GM19397 (cell line): ENCODE data around the gene FAIM2.

Source experiments
- ATAC-seq: cut with Tn5 transposase; IDR thresholded peaks from one replicate; pipeline ENCODE4 v1.9.1; 2021; ENCODE audit warnings: mild to moderate bottlenecking, moderate library complexity; ENCODE audit not compliant: unreplicated experiment

Gene FAIM2

DNA sequence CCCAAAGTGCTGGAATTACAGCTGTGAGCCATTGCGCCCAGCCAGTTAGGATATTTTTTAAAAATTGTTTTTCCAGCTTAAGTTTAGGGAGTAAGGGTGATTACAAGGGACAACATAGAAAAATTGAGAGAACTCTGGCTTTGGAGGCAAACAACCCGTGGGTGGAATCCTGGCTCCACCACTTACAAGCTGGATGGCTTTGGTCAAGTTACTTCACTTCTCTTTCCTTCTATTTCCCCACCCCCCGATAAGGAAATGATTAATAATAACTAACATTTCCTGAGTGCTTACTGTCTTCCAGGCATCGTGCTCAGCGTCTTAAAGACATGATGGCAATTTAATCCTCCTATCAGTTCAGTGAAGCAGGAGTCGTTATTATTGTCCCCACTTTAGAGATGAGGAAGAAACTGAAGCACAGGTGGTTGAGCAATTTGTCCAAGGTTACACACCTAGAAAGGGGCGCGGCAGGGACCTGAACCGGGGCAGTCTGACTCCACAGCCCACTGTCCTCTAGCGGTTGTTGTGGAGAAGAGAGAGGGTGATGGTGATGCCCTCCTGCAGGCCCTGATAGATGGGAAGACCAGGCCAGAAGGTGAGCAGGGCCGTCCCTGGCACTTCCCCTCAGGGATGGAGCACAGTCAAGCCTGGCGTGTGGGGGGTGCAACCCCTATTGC lies 16.7 kb upstream of the FAIM2 start:
- no peak for ATAC-seq

GRCh38 chr12:49917788-49918173 lies 14.1 kb upstream of the FAIM2 start:
- ATAC-seq: no peak

- no peak for ATAC-seq
These were observed 13.6 kb upstream of the FAIM2 start for GRCh38 chr12:49917166-49917787.

DNA sequence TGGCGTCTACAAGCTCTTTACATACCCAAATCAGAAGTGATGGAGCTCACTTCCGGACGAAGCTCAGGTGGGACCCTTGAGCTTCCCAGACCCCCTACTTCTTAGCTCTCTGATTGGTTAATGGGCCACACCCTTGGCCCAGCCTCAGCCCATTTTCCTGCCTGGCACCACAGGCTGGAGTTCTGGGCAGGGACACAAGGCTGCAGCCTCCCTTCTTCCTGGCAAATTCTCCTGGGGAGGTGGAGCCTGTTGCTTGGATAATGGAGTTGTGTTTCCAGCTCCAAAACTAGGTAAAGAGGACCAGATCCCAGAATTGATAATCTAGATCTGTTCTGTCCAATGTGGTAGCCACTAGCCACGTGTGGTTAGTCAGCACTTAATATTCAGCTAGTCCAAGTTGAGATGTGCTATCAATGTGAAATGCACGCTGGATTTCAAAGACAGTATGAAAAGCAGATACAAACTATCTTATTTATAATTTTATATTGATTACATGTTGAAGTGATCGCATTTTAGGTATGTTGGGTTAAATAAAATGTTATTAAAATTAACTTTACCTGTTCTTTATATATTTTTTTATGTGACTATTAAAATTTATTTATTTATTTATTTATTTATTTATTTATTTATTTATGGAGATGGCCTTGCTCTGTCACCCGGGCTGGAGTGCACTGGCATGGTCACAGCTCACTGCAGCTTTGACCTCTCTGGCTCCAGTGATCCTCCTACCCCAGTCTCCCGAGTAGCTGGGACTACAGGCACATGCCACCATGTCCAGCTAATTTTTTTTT lies 12.6 kb upstream of the FAIM2 start:
- no peak for ATAC-seq

- ATAC-seq: no peak
These were observed 8.9 kb upstream of the FAIM2 start for GRCh38 chr12:49912345-49913255.

DNA sequence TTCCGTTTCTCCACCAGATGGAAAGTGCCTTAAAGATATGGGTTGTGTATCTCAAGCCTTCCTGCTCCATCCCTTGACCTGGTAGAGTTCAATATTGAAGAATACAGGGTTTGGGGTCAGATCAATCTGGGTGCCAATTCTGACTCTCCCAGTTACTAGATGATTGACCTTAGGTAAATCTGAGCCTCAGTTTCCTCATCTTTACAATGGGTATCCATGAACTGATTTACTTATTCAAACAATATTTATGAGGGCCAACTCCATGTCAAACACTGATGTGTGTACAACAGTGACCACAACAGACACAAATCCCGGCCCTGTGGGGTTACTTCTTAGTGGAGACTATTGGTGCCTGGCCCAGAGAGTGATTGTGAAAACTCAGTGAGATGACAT lies 7.5 kb upstream of the FAIM2 start:
- no peak for ATAC-seq

DNA sequence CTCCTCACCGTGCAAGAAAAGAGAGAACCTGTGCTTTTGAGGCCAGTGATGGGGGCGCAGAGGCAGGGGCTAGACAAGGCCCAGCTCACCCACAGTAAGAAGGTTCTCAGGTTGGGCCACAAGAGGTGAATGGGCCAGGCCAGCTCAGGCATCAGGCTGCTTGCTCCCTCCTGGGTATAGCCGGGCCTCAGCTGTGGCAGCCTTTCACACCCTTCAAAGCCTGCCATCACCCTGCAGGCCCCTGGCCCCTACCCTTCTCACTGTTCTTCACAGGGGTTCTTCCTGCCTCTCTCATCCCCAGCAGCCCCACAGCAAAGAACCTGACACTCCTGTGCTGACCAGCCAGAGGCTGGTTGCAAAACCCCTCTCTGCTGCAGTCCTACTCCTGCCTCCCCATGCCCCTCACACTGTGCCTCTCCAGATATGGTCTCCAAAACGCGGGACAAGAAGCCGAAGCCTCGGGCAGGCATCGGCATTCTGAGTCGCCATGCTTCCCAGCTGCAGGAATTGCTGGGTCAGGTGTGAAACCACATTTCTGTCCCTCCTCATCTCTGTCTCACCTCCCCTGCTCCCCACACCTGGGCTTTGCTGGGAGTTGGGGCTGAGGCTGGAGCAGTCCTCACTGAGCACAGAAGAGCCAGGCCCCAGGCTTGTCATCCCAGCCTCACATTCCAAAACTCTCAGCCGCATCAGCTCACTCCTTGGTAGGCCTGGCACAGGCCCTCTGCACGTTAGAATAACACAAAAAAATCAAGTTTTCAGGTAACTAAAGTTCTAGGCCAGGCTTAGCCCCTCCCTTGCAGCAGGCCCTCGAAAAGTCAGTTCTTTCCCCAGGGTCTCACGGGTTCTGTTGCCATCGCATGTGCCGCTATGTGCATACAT lies 6.9 kb upstream of the FAIM2 start:
- no peak for ATAC-seq

DNA sequence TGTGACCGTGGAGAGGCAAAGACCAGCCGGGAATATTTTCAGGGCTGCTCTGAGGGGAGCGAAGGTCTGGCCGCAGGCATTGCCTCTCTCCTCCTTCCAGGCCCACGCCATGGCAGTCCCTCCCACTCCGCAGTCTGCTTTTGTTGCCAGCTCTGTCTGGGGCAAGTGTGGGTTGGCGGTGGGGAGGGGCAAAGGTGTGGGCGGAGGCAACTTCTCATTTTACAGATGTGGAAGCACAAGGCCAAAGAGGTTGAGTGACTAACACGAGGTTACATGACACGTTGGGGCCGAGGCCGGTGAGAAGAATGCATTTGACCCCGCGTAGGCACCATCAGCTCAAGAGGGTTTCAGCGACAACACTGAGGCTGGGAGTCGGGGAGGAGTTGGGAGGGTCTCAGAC lies 6.1 kb upstream of the FAIM2 start:
- ATAC-seq: no peak

DNA sequence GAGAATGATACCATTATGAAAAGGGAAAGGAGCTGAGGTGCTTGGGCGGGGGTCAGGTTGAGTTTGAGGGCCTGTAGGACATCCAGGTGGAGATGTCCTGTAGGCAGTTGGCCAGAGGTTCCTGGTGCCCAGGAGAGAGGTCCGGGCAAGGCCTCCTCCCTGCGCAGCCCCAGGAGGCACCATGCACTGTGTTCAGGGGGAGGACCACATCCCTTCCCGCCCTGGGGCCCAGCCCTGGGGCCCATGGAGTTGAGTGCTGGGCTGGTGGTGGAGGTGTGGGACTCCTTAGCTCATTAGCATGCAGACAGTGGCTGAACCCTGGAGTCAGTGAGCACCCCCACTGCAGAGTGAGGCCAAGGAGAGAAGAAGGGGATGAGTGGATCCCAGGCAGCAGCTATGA lies 5.7 kb upstream of the FAIM2 start:
- no peak for ATAC-seq

DNA sequence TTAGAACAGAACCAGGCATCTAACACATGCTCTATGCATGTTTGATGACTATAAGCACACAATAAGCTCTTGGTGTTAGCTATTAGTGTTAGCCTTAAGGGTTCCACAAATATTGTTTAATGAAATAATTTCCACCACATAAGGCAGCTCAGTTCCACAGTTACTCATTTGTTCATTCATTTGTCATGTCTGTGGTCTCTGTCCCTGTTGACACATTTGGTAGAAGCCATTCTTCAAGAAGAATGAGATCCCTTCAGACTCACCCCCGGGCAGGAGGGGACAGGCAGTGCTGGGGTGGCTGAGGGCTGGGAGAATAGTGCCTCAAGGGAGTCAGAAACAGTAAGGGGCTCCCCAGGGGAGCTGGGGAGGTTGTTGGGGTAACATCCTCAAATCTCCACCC lies 3.7 kb upstream of the FAIM2 start:
- no peak for ATAC-seq

- ATAC-seq: no peak
These were observed 2.1 kb upstream of the FAIM2 start for GRCh38 chr12:49905718-49906314.

GRCh38 chr12:49904601-49905000 lies 901 bp upstream of the FAIM2 start:
- no peak for ATAC-seq

- ATAC-seq: no peak
These were observed 375 bp downstream of the FAIM2 start for GRCh38 chr12:49903351-49903699.

- ATAC-seq: no peak
These were observed 1.0 kb downstream of the FAIM2 start for GRCh38 chr12:49902399-49903350.

GRCh38 chr12:49901986-49902385 lies 1.7 kb downstream of the FAIM2 start:
- ATAC-seq: no peak

- ATAC-seq: no peak
These were observed 2.7 kb downstream of the FAIM2 start for GRCh38 chr12:49901026-49901425.

- ATAC-seq: no peak
These were observed 3.3 kb downstream of the FAIM2 start for GRCh38 chr12:49900371-49900770.

- ATAC-seq: no peak
These were observed 3.8 kb downstream of the FAIM2 start for GRCh38 chr12:49899921-49900320.
